Measurements from ENCODE around the gene ITPR3.

Gene ITPR3

DNA sequence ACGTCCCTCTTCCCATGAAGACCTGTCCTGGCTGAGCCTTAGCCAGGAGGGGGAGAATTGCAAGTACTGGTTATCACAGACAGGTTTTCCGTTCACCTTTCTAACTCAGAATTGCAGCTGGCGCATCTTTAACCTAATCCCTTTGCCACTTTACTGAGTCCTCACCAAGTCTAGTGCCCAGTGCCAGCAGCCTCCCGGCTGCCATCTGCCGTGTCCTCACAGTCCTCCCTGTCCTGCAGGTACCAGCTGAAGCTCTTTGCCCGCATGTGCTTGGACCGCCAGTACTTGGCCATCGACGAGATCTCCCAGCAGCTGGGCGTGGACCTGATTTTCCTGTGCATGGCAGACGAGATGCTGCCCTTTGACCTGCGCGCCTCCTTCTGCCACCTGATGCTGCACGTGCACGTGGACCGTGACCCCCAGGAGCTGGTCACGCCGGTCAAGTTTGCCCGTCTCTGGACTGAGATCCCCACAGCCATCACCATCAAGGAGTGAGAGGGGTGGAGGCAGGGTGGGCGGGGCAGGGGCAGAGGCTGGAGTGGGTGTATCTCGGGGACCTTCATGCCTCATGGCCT is 49.1 kb downstream of the ITPR3 start:
- no peak for DNase-seq (ENCODE audit: low read depth in 2 of 2)

DNA sequence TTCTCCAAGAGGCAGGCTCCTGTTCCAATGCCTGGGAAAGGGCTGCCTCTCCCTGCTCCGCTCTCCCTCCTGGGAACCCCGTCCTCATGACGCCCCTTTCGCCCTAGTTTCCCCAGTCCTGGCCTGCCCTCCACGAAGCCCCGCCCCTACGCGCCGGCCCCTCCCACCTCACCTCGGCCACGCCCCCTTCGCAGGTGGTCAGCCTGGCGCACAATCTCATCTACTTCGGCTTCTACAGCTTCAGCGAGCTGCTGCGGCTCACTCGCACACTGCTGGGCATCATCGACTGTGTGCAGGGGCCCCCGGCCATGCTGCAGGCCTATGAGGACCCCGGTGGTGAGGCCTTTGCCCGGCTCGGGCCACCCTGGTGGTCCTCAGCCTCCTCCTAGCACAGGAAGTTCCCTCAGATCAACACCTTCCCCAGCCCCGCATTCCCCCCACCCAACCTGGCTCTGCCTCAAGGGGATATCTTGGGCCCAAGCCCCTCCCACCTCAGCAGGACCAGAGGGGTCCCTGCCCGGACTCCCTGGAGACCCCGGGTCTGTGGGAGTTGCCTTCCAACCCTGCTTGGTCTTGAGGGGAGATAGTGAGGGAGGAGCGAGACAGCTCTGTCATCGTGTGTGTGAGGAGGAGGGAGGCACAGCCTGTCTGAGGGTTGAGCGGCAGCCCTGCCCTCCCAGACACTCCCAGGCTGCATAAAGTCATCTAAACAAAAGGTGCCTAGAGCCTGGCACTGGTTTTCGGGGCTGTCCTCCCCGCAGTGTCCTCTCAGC is 50.0 kb downstream of the ITPR3 start:
- DNase-seq (ENCODE audit: low read depth in 2 of 2), result no peak

DNA sequence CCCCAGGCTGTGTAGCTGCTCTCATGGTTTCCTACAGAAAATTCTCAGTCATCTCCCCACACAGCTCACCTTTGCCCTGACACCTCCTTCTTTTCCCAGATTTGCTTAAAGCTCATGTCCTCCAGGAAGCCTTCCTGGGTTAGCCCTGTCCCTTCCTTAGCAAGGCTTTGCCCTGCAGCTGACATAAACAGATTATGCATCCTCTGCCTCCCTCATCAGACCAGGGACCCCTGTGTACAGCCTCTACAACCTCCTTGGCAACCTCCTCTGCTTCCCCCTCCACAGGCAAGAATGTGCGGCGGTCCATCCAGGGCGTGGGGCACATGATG is 50.6 kb downstream of the ITPR3 start:
- no peak for DNase-seq (ENCODE audit: low read depth in 2 of 2)

DNA sequence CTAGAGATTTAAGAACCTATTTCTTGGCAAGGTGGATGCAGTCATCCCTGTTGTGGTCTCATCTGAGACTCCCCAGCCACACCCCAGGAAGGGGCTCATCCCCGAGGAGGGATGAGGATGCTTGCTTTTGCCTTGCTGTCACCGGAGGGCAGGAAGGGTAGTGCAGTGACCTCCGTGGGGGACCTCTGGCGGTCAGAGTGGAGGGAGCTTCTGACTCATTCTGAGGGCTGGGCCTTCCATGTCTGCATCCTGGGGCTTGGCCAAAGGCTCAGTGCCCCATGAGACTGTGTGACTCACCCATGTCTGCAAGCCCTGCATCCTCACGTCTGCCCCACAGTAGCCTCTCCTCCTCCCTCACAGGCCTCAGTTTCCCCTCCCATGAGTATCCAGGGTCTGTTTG is 51.7 kb downstream of the ITPR3 start:
- DNase-seq (ENCODE audit: low read depth in 2 of 2), result no peak

DNA sequence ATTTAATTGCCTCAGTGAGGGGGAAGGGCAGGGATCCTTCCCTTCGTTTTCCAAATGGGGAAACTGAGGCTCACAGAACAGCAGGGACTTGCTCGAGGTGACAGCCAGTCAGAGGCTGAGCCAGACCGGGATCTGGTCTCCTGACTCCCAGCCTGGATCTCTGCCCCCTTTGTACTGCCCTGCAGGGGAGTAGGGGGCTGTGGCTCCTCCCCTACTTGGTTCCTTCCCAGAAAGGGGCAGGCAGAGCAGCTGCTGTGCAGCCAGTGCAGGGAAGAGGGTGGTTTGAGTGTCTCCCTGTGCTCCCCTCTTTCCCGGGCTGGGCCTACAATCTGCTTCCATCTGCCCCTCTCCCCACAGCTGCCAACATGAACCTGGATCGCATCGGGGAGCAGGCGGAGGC is 52.7 kb downstream of the ITPR3 start:
- DNase-seq (ENCODE audit: low read depth in 2 of 2), result no peak

DNA sequence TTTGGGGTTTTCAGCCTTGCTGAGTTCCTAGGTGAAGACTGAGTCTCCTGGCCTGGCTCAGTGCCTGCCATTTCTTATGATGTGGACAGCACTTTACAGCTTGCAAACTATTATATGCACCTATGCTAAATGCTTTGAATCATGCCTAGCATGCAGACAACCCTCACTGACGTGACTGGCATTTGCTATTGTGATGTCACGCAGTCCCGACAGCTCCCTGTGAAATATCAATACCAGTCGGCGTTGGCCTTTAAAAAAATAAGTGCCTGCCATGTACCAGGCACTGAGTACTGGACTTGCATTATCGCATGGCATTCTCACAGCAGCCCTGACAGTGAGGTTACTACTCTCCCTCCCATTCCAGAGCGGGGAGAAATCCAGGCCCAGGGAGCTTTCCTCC is 54.8 kb downstream of the ITPR3 start:
- DNase-seq (ENCODE audit: low read depth in 2 of 2), result no peak

DNA sequence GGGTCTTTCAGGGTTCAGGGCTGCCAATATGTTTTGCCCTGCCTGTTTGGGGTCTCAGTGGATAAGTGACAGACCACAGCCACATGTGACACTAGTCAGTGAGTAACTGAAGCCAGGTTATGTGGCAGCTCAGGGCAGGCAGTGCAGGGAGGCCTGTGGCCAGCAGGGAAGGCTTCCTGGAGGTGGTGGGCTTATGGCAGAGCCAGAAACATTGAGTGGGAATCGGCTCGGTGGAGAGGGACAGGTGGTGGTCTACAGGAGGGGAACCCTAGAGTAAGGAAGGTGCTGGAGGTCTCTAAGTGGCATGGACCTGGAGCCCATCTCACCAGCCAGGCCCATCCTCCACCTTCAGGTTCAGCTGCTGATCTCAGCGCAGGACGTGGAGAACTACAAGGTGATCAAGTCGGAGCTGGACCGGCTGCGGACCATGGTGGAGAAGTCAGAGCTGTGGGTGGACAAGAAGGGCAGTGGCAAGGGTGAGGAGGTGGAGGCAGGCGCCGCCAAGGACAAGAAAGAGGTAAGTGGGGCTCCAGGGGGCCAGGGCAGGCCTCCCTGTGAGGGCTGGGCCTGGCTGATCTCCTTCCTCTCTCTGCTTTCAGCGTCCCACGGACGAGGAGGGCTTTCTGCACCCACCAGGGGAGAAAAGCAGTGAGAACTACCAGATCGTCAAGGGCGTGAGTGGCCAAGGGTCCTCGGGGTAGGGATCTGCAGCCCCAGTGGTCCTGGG is 55.5 kb downstream of the ITPR3 start:
- no peak for DNase-seq (ENCODE audit: low read depth in 2 of 2)

DNA sequence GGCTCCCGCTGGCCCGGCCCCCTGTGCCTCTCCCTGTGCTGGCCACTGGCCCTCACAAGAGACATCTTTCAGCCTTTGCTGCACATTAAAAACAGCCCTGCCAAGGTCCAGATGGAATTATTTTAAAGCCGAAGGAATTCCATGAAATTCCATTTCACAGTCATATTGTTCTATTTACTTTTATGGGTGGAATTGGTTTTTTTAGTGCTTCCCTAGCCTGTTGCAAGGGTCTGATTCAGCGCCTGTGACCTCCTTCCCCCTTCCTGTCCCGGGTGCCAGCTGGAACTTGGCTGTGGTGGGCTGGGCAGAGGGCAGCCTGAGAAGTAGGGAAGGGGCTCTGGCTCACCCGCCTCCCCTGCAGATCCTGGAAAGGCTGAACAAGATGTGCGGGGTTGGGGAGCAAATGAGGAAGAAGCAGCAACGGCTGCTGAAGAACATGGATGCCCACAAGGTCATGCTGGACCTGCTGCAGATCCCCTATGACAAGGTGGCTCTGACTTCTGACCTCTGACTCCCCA is 56.1 kb downstream of the ITPR3 start:
- no peak for DNase-seq (ENCODE audit: low read depth in 2 of 2)

DNA sequence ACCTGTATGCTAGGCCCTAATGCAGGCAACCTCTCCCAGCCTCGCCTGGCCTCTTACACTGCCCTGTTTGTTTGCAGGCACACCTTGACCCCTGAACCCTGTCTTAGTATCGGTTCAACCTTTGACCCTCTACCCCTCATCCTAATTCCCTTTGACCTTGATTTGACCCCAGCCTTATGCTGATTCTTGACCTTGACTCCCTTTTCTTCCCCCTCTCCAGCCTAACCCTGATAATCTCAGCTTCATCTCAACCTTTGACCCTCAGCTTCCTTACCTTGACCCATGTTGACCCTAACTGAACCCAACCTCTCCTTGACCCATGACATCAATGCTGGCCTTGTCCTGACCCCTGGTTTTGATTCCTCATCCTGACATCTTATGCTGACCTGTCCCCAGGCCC is 56.6 kb downstream of the ITPR3 start:
- no peak for DNase-seq (ENCODE audit: low read depth in 2 of 2)

DNA sequence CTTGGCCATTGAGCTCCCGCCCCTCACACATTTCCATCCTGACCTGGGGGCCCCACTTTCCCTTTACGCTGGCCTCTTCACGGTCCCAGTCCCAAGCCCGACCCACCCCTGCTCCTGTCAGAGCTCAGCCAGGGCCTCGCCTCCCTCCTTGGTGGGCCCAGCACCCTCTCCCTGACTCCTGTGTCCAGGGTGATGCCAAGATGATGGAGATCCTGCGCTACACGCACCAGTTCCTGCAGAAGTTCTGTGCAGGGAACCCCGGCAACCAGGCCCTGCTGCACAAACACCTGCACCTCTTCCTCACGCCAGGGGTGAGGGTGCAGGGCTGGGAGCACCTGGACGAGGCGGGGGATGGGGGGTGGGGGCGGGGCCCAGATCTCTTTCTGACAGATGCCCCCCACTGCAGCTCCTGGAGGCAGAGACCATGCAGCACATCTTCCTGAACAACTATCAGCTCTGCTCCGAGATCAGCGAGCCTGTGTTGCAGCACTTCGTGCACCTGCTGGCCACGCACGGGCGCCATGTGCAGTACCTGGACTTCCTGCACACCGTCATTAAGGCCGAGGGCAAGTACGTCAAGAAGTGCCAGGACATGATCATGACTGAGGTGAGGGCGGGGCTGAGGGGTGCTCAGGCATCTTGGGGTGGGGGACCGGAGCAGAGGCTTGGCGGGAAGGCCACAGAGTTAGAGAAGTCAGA is 57.3 kb downstream of the ITPR3 start:
- DNase-seq (ENCODE audit: low read depth in 2 of 2), result no peak

DNA sequence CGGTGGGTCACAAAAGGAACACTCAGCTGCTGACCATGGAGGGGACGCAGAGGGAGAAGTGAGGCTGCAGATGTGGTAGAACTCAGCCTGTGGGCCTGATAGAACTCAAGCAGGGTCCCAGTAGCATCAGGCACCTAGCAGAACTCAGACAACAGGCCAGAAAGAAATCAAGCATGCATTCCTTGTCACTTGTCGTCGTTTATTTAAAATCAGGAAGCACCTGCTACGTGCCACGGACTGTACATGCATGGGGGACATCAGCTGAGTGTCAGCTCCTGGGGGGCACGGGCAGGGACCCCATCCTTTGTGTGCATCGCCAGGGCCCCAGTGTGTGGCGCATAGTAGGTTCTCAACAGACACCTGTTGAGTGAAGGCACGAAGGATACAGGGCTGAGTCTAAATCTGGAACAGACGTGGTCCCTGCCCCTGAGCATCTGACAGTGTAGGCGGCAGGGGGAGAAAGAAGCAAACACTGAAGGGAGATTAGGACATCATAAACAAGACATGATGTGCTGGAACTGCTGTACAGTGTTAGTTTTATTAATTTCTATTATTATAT is 57.9 kb downstream of the ITPR3 start:
- no peak for DNase-seq (ENCODE audit: low read depth in 2 of 2)

DNA sequence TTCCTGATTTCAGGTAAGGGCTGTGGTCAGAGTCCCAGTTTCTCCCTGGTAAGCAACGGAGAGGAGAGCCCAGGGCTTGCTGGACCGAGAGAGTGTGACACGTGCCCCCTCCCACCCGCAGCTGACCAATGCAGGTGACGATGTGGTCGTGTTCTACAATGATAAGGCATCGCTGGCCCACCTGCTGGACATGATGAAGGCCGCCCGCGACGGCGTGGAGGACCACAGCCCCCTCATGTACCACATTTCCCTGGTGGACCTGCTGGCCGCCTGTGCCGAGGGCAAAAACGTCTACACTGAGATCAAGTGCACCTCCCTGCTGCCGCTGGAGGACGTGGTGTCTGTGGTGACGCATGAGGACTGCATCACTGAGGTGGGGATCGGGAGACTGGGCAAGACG is 58.6 kb downstream of the ITPR3 start:
- no peak for DNase-seq (ENCODE audit: low read depth in 2 of 2)

DNA sequence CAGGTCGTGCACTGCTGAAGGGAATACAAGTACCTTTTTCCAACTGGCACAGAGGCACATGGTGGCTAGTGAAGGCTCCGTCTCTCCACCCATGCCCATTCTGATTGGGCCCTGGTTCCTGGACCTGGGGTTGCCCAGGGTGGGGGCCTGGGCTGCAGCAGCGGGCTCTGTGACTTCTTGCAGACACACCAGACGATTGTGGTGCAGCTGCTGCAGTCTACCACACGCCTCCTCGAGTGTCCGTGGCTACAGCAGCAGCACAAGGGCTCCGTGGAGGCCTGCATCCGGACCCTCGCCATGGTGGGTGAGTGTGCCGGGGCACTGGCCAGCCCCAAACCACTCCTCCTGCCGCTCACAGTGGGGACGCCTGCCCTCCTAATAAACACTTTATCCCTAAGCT is 61.2 kb downstream of the ITPR3 start:
- DNase-seq (ENCODE audit: low read depth in 2 of 2), result no peak

DNA sequence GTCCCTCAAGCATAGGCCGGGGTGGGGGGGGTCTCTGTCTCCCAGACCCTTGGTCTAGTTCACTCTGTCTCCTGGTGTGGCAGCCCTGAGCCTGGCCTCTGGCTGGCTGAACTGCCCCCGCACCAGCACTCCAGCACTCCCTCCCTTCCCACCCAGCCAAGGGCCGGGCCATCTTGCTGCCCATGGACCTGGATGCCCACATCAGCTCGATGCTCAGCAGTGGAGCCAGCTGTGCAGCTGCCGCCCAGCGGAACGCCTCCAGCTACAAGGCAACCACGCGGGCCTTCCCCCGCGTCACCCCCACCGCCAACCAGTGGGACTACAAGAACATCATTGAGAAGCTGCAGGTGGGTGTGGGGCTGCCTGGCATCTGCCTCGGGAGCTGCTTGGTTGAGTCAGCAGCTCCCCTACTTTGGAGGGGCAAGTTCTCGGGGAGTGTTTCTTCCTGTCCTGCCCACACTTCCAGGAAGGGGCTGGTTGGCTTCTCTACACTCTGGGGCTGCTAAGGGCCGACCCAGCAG is 62.0 kb downstream of the ITPR3 start:
- DNase-seq (ENCODE audit: low read depth in 2 of 2), result peak in 1 of 2 donors; percentile 19

DNA sequence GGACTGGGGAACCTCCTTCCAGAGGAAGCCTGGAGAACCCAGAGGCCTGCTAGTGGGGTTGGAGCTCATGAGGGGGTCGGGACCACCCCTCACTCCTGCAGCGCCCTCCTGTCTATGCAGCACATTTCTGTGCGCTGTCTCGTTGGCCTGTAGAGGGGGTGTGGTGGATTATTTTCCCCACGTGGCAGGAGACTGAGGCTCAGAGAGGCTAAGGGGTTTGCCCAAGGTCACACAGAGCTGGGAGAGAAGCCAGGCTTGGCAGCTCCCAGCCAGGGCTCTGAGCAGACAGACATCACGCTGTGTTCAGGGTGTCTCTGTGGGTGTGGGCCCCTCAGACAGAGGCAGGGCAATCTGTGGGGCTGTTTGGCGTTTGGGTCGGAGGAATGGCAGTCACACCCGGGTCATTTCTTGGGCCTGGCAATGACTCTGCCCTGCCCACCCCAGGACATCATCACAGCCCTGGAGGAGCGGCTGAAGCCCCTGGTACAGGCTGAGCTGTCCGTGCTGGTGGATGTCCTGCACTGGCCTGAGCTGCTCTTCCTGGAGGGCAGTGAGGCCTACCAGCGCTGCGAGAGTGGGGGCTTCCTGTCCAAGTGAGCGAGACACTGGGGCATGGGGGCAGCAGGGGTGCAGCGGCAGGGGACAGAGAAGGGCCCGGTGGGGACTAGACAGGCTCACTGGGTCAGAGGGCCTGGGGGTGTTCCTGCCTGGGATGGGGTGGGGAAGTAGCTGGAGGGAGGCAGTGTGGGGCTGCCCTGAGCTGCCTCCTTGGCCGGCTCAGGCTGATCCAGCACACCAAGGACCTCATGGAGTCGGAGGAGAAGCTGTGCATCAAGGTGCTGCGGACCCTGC is 62.7 kb downstream of the ITPR3 start:
- no peak for DNase-seq (ENCODE audit: low read depth in 2 of 2)

DNA sequence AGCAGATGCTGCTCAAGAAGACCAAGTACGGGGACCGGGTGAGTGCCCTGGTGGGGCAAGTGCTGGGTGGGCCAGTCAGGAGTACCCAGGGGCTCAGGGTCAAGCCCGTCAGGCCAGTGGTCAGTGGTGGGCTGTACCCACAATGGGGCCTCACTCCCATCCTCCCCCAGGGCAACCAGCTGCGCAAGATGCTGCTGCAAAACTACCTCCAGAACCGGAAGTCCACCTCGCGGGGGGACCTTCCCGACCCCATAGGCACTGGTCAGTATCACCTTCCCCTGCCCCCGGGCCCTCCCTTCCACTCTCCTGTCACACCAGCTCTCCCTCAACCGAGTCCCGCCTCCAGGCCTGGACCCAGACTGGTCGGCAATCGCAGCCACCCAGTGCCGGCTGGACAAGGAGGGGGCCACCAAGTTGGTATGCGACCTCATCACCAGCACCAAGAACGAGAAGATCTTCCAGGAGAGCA is 63.3 kb downstream of the ITPR3 start:
- no peak for DNase-seq (ENCODE audit: low read depth in 2 of 2)

DNA sequence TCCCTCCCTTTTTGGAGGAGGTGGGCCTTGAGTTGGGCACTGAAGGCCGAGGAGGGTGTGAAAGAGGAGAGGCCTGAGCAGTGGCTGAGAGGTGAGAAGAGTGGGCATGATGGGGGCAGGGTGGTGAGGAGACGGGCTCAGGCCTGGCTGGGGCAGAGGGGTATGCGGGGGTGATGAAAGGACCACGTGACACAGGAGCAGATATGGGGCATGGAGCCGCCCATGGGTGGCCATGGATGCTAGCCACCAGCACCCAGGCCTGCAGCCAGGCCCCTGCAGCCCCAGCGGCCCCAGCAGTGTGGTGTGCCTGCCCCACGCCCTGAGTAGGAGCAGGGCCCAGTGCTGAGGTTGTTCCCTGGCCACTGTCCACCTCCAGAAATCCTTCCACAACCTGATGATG is 63.9 kb downstream of the ITPR3 start:
- DNase-seq (ENCODE audit: low read depth in 2 of 2), result no peak

DNA sequence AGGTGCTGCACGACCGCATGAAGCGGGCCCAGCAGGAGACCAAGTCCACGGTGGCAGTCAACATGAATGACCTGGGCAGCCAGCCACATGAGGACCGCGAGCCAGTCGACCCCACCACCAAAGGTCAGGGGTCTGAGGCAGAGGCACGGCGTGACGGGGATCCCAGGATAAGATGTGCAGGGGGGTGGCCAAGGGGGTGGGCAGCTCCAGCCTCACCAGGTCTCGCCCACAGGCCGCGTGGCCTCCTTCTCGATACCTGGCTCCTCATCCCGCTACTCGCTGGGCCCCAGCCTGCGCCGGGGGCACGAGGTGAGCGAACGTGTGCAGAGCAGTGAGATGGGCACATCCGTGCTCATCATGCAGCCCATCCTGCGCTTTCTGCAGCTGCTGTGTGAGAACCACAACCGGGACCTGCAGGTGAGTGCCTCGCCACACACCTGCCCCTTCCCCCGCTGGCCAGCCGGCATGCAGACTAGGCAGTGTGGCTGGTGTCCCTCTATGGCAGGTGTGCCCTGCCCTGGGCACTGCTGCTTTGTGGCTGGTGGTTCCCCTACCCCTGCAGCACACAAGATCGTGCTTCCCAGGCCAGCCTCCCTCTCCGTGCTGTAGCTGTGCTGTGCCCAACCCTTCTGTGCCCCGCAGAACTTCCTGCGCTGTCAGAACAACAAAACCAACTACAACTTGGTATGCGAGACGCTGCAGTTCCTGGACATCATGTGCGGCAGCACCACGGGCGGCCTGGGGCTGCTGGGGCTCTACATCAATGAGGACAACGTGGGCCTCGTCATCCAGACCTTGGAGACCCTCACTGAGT is 64.5 kb downstream of the ITPR3 start:
- DNase-seq (ENCODE audit: low read depth in 2 of 2), result no peak

DNA sequence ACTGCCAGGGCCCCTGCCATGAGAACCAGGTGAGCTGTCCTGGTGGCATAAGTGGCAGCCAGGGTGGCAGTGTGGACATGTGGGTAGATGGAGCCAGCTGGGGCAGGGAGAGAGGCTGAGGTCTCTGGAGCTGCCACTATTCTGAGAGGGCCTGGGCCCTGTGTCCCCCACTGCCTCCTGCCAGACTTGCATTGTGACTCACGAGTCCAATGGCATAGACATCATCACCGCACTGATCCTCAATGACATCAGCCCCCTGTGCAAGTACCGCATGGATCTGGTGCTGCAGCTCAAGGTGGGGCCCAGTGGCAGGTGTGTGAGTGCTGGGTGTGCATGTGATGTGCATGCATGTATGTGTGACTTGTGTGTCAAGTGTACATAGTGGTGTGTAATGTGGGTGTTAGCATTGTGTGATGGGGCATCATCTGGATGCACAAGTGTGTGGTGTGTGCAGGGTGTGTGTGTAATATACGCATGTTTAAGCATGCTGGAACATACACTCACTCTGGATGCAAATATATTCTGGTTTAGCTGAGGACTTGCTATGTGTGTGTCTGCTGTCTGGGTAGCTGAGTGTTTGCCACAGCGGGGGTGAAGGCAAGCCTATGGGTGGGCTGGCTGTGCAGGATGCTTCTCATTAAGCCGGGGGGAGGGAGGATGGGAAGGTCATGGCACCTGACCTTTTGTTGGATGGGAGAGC is 65.3 kb downstream of the ITPR3 start:
- DNase-seq (ENCODE audit: low read depth in 2 of 2), result no peak
